Measurements from ENCODE around the gene ZFAND2B.

ZFAND2B gene

GRCh38 chr2:219174146-219174545 is 32.4 kb upstream of the ZFAND2B start:
- TF ChIP-seq CTCF (IDR thresholded peaks at IDR 0.05; ENCODE audit: insufficient read depth, low read length, poor library complexity, severe bottlenecking) (no peak), EZH2phosphoT487 (conservative IDR thresholded peaks at IDR 0.05; ENCODE audit: low read length) (no peak)
- H3K4me2 ChIP-seq (ENCODE audit: low read depth, low read length, poor library complexity, severe bottlenecking), result no peak overlapping the region
- H4K20me1 ChIP-seq (ENCODE audit: low read depth, low read length), result no peaks in the 10 kb centered on the region
- H3K4me3 ChIP-seq (ENCODE audit: insufficient read depth, low read length, poor library complexity, severe bottlenecking), result no peak overlapping the region
- peaks cover 6% of the 10 kb centered on the region for H3K79me2 ChIP-seq (ENCODE audit: insufficient read depth, low read length)
- no peaks in the 10 kb centered on the region for H3K9me2 ChIP-seq (replicated peaks; ENCODE audit: insufficient read depth, low read length)
- H3K9me3 ChIP-seq (ENCODE audit: insufficient read depth, low read length), result no peaks in the 10 kb centered on the region
- H3K9ac ChIP-seq (ENCODE audit: low read length), result no peak overlapping the region
- no peaks in the 10 kb centered on the region for H3K27me3 ChIP-seq (ENCODE audit: low read length)
- H3K36me3 ChIP-seq (ENCODE audit: low read length), result no peaks in the 10 kb centered on the region
- no peak overlapping the region for H3K27ac ChIP-seq (ENCODE audit: low read depth, low read length)
- peaks cover 18% of the 10 kb centered on the region for H3F3A ChIP-seq (ENCODE audit: insufficient read depth)
- no peak overlapping the region for H2AFZ ChIP-seq (ENCODE audit: low read depth, low read length, severe bottlenecking)

- Histone ChIP-seq H3K9me2 (replicated peaks; ENCODE audit: insufficient read depth, low read length) (no peaks in the 10 kb centered on the region), H3K9me3 (ENCODE audit: insufficient read depth, low read length) (no peaks in the 10 kb centered on the region), H4K20me1 (ENCODE audit: low read depth, low read length) (no peaks in the 10 kb centered on the region), H2AFZ (ENCODE audit: low read depth, low read length, severe bottlenecking) (no peak overlapping the region), H3F3A (ENCODE audit: insufficient read depth) (peaks cover 18% of the 10 kb centered on the region), H3K36me3 (ENCODE audit: low read length) (no peaks in the 10 kb centered on the region), H3K9ac (ENCODE audit: low read length) (no peak overlapping the region), H3K4me2 (ENCODE audit: low read depth, low read length, poor library complexity, severe bottlenecking) (no peak overlapping the region), H3K4me3 (ENCODE audit: insufficient read depth, low read length, poor library complexity, severe bottlenecking) (no peak overlapping the region), H3K27ac (ENCODE audit: low read depth, low read length) (no peak overlapping the region), H3K27me3 (ENCODE audit: low read length) (no peaks in the 10 kb centered on the region), H3K79me2 (ENCODE audit: insufficient read depth, low read length) (peaks cover 13% of the 10 kb centered on the region)
- TF ChIP-seq EZH2phosphoT487 (conservative IDR thresholded peaks at IDR 0.05; ENCODE audit: low read length) (no peak), CTCF (IDR thresholded peaks at IDR 0.05; ENCODE audit: insufficient read depth, low read length, poor library complexity, severe bottlenecking) (no peak)
These were observed 31.8 kb upstream of the ZFAND2B start for GRCh38 chr2:219174801-219175200.

GRCh38 chr2:219175486-219175885 is 31.1 kb upstream of the ZFAND2B start:
- Histone ChIP-seq H3K27ac (ENCODE audit: low read depth, low read length) (peak overlapping the region; percentile 98), H4K20me1 (ENCODE audit: low read depth, low read length) (no peaks in the 10 kb centered on the region), H3K79me2 (ENCODE audit: insufficient read depth, low read length) (peaks cover 20% of the 10 kb centered on the region), H3K4me3 (ENCODE audit: insufficient read depth, low read length, poor library complexity, severe bottlenecking) (peak overlapping the region; percentile 96), H3K36me3 (ENCODE audit: low read length) (no peaks in the 10 kb centered on the region), H3K4me2 (ENCODE audit: low read depth, low read length, poor library complexity, severe bottlenecking) (peak overlapping the region; percentile 100), H3K9ac (ENCODE audit: low read length) (peak overlapping the region; percentile 99), H3K9me3 (ENCODE audit: insufficient read depth, low read length) (no peaks in the 10 kb centered on the region), H2AFZ (ENCODE audit: low read depth, low read length, severe bottlenecking) (no peak overlapping the region), H3K9me2 (replicated peaks; ENCODE audit: insufficient read depth, low read length) (no peaks in the 10 kb centered on the region), H3F3A (ENCODE audit: insufficient read depth) (peaks cover 18% of the 10 kb centered on the region), H3K27me3 (ENCODE audit: low read length) (no peaks in the 10 kb centered on the region)
- TF ChIP-seq CTCF (IDR thresholded peaks at IDR 0.05; ENCODE audit: insufficient read depth, low read length, poor library complexity, severe bottlenecking) (no peak), EZH2phosphoT487 (conservative IDR thresholded peaks at IDR 0.05; ENCODE audit: low read length) (no peak)

Measured in SU-DHL-6 (cell line).